ENCODE results near the gene SDK1.

SDK1 gene

GRCh38 chr7:3949242-3949640 is 648.2 kb downstream of the SDK1 start:
- no peak for TF ChIP-seq CTCF (IDR thresholded peaks at IDR 0.05; ENCODE audit: insufficient read depth, low read depth, low read length, missing control alignments)
- no peak for DNase-seq (ENCODE audit: low read depth)
- H3K4me3 ChIP-seq (ENCODE audit: low read depth, low read length) = no peak overlapping the region

- TF ChIP-seq CTCF (IDR thresholded peaks at IDR 0.05; ENCODE audit: insufficient read depth, low read depth, low read length, missing control alignments) = no peak
- no peak for DNase-seq (ENCODE audit: low read depth)
- H3K4me3 ChIP-seq (ENCODE audit: low read depth, low read length) = no peak overlapping the region
These were observed 649.2 kb downstream of the SDK1 start for GRCh38 chr7:3950249-3950648.

GRCh38 chr7:3951316-3952055 is 650.4 kb downstream of the SDK1 start:
- H3K4me3 ChIP-seq (ENCODE audit: low read depth, low read length) = no peak overlapping the region
- no peak for DNase-seq (ENCODE audit: low read depth)
- TF ChIP-seq CTCF (IDR thresholded peaks at IDR 0.05; ENCODE audit: insufficient read depth, low read depth, low read length, missing control alignments) = no peak

- no peak for TF ChIP-seq CTCF (IDR thresholded peaks at IDR 0.05; ENCODE audit: insufficient read depth, low read depth, low read length, missing control alignments)
- DNase-seq (ENCODE audit: low read depth) = no peak
- no peak overlapping the region for H3K4me3 ChIP-seq (ENCODE audit: low read depth, low read length)
These were observed 652.1 kb downstream of the SDK1 start for GRCh38 chr7:3953133-3953532.

GRCh38 chr7:3953946-3954345 is 652.9 kb downstream of the SDK1 start:
- no peak for TF ChIP-seq CTCF (IDR thresholded peaks at IDR 0.05; ENCODE audit: insufficient read depth, low read depth, low read length, missing control alignments)
- DNase-seq (ENCODE audit: low read depth) = no peak
- no peak overlapping the region for H3K4me3 ChIP-seq (ENCODE audit: low read depth, low read length)

GRCh38 chr7:3955026-3955425 is 654.0 kb downstream of the SDK1 start:
- no peak for DNase-seq (ENCODE audit: low read depth)
- no peak for TF ChIP-seq CTCF (IDR thresholded peaks at IDR 0.05; ENCODE audit: insufficient read depth, low read depth, low read length, missing control alignments)
- no peak overlapping the region for H3K4me3 ChIP-seq (ENCODE audit: low read depth, low read length)
